Activated B cell treated with CpG ODN at 0.5 μM for 24 hours (primary cell): Measurements from ENCODE around the gene CD160. TPM values are rescaled to one million over a fixed set of nuclear protein-coding genes. Genes with fewer than 3 reads are reported as not detected.

Experiments
- ATAC-seq: fragments of 200-7000 bp; cut with Tn5 transposase; one replicate; pipeline ENCODE4 v1.10.0; 2021; ENCODE audit warnings: low read depth, mild to moderate bottlenecking, moderate library complexity
- CTCF ChIA-PET: fragments of 350-600 bp; sonication (Branson Sonifier 250); formaldehyde crosslinking; loops from one replicate; lab custom pipeline; 2021; ENCODE audit warnings: antibody characterized with exemption; lab: Charles Lee
- POLR2A ChIA-PET: fragments of 350-600 bp; sonication (Branson Sonifier 250); formaldehyde crosslinking; loops from one replicate; lab custom pipeline; 2021; ENCODE audit warnings: antibody characterized with exemption; lab: Charles Lee
- DNase-seq: peaks from one replicate; pipeline ENCODE4 v3.0.0; 2022
- H3K27ac Mint-ChIP-seq: one replicate; pipeline ENCODE4 v1.8.0; 2020; ENCODE audit warnings: mixed read lengths
- H3K27me3 Mint-ChIP-seq: one replicate; pipeline ENCODE4 v1.8.0; 2021; ENCODE audit warnings: mixed read lengths
- H3K36me3 Mint-ChIP-seq: one replicate; pipeline ENCODE4 v1.8.0; 2021; ENCODE audit warnings: low read depth, mixed read lengths
- H3K4me1 Mint-ChIP-seq: one replicate; pipeline ENCODE4 v1.8.0; 2021; ENCODE audit warnings: mixed read lengths
- H3K4me3 Mint-ChIP-seq: one replicate; pipeline ENCODE4 v1.8.0; 2020; ENCODE audit warnings: mild to moderate bottlenecking, mixed read lengths
- H3K9me3 Mint-ChIP-seq: one replicate; pipeline ENCODE4 v1.8.0; 2020; ENCODE audit warnings: mixed read lengths
- intact Hi-C: fragments of 100-400 bp; cut with micrococcal nuclease; formaldehyde crosslinking; loops from one replicate; pipeline ENCODE4 v1.15.1; 2024
- total RNA-seq: library from RNA; stranded (reverse); gene quantifications from 2 replicates; pipeline ENCODE4 v1.2.3, GENCODE V29; 2022
- TF ChIP-seq, protein P1 (sequence below): fragments of 200-600 bp; IDR thresholded peaks from one replicate; pipeline ENCODE4 v1.8.0; 2022; ENCODE audit warnings: antibody characterized with exemption, mild to moderate bottlenecking

Gene CD160
- total RNA-seq, 1 donor from 2014 or later: not detected

DNA sequence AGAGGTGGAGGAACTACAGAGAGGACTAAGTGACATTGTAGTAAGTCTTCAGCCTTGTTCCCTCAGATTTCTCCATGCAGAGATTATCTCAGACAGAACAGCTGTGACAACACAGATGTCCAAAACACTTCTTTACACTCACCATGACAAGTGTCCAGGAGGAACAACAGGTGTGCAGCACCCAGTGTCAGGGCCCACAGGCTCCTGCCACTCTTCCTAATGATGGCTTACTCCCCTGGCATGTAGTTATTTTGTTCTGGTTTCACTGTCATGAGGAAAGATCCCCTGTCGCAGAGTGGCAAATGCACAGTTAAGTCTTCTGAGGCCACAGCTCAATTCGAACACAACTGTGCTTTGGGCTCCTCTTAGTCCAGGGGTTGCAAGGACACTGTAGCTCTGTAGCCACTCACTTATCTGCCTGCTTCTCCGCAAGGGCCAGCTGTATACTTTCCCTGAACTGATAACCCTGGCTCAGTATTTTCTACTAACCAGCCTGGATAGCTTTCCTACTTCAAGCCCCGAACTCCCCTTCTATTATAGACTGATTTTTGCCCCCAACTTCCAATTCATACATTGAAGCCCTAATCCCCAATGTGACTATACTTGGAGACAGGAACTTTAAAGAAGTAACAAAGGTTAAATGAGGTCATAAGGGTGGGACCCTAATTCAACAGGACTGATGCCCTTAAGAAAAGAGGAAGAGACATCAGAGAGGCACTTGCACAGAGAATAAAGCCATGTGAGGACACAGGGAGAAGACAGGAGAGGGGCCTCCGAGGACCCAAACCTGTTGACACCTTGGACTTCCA is 23.3 kb upstream of the CD160 start:
- intact Hi-C loops: no loop called here
- Mint-ChIP-seq H3K27me3 (no peaks in the 10 kb centered on the region), H3K4me3 (no peak overlapping the region), H3K9me3 (no peaks in the 10 kb centered on the region), H3K4me1 (no peaks in the 10 kb centered on the region), H3K27ac (no peak overlapping the region), H3K36me3 (no peaks in the 10 kb centered on the region)
- TF ChIP-seq, protein P1, sequence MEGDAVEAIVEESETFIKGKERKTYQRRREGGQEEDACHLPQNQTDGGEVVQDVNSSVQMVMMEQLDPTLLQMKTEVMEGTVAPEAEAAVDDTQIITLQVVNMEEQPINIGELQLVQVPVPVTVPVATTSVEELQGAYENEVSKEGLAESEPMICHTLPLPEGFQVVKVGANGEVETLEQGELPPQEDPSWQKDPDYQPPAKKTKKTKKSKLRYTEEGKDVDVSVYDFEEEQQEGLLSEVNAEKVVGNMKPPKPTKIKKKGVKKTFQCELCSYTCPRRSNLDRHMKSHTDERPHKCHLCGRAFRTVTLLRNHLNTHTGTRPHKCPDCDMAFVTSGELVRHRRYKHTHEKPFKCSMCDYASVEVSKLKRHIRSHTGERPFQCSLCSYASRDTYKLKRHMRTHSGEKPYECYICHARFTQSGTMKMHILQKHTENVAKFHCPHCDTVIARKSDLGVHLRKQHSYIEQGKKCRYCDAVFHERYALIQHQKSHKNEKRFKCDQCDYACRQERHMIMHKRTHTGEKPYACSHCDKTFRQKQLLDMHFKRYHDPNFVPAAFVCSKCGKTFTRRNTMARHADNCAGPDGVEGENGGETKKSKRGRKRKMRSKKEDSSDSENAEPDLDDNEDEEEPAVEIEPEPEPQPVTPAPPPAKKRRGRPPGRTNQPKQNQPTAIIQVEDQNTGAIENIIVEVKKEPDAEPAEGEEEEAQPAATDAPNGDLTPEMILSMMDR: no peak
- ChIA-PET CTCF (no interaction called here), POLR2A (no interaction called here)
- no peak for DNase-seq
- ATAC-seq: no peak

DNA sequence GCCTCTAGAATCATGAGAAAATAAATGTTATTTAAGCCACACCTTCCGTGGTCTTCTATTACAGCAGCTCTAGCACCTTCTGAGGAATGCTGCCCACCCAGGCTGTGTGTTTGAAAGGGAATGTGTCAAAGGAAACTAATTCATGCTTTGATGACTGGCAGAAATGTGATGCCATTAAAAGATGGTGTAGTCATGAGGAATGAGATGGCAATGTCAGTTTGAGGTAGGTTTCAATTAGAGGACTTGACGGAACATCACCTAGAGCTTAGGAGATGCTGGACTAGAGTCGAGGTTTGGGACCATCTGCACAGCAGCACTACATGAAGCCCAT is 22.7 kb upstream of the CD160 start:
- Mint-ChIP-seq H3K4me1 (no peaks in the 10 kb centered on the region), H3K9me3 (no peaks in the 10 kb centered on the region), H3K27ac (no peak overlapping the region), H3K27me3 (no peaks in the 10 kb centered on the region), H3K4me3 (no peak overlapping the region), H3K36me3 (no peaks in the 10 kb centered on the region)
- ATAC-seq (no peak), DNase-seq (no peak)
- intact Hi-C loops: no loop called here
- TF ChIP-seq, protein P1: no peak
- POLR2A ChIA-PET: no interaction called here
- CTCF ChIA-PET: no interaction called here

DNA sequence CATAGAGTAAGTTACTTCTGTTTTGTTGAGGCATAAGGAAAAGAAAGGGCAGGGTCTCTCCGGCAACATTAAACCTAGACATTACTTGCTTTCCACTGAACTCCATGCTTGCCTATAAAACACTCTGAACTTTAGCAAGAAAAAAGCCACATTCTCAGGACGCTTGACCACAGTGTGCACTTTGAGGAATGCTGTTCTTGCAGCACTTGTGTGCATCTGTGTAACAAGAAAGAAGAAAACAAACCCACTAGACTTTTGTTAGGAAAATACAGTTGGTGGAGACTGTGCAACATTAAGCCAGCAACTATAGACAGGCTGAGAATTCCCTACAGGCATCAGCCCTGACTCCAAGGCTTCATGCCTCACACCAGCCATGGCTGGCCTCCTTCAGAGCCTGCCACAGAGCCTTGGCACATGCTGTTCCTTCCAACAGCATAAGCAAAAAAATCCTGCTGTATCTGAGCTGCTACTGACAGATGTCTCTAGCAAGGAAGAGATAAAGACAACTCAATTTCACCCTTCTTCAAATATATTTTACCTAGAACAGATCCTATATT is 17.9 kb upstream of the CD160 start:
- H3K36me3 Mint-ChIP-seq: no peaks in the 10 kb centered on the region
- H3K4me3 Mint-ChIP-seq: no peak overlapping the region
- POLR2A ChIA-PET: no interaction called here

DNA sequence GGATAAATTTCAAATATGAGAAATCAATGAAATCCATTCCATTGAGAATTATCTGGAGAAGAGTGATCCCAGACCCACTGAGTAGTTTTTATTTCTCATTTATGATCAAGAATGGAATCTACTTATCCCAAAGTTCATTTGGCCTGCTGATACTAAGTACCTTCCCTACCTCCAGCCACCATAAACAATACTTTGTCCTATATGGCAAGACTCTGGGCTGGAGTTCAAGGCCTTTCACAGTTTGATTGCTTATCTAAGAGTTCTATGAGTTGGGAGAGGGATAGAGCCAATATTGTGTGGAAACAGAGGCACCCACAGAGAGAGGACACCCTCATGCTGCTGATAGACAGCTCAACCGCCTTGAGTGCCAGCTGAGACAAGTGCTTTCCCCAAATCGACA is 17.2 kb upstream of the CD160 start:
- TF ChIP-seq, protein P1: no peak
- intact Hi-C loops: no loop called here
- DNase-seq: no peak
- H3K36me3 Mint-ChIP-seq: no peaks in the 10 kb centered on the region
- H3K4me1 Mint-ChIP-seq: no peaks in the 10 kb centered on the region
- H3K27ac Mint-ChIP-seq: no peak overlapping the region
- no peaks in the 10 kb centered on the region for H3K27me3 Mint-ChIP-seq
- no peaks in the 10 kb centered on the region for H3K9me3 Mint-ChIP-seq
- POLR2A ChIA-PET: no interaction called here
- no peak for ATAC-seq
- no peak overlapping the region for H3K4me3 Mint-ChIP-seq
- CTCF ChIA-PET: interaction anchor here (1.4 kb wide), 1 partner anchor 19 kb away, joined by 4 read pairs; no protein-coding TSS in a partner anchor

More for the DNA sequence above, 17.9 kb upstream of the CD160 start:
- Mint-ChIP-seq H3K4me1 (no peaks in the 10 kb centered on the region), H3K9me3 (no peaks in the 10 kb centered on the region), H3K27me3 (no peaks in the 10 kb centered on the region), H3K27ac (no peak overlapping the region)
- TF ChIP-seq, protein P1: no peak
- CTCF ChIA-PET: no interaction called here
- ATAC-seq (no peak), DNase-seq (no peak)
- intact Hi-C loops: no loop called here

DNA sequence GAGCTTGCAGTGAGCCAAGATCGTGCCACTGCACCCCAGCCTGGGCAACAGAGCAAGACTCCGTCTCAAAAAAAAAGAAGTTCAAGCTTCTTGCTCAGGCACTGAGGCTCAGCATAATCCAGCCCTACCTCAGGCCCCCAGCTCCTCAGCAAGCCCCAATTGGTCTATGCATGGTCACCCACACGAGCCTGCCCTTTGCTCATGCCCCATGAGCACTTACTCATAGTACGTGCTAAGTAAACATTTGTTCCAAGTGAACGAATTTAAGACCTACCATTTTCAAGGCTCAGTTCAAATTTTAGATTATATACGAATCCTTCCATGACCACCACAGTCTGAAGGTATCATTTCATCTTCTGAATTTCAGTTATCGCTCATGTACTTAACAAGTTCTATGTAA is 16.5 kb upstream of the CD160 start:
- ATAC-seq (no peak), DNase-seq (no peak)
- H3K27me3 Mint-ChIP-seq: no peaks in the 10 kb centered on the region
- POLR2A ChIA-PET: no interaction called here
- CTCF ChIA-PET: interaction anchor here (1.4 kb wide), 1 partner anchor 18 kb away, joined by 4 read pairs; no protein-coding TSS in a partner anchor
- intact Hi-C loops: no loop called here
- H3K36me3 Mint-ChIP-seq: no peaks in the 10 kb centered on the region
- TF ChIP-seq, protein P1: no peak
- H3K9me3 Mint-ChIP-seq: no peaks in the 10 kb centered on the region
- H3K27ac Mint-ChIP-seq: no peak overlapping the region
- H3K4me1 Mint-ChIP-seq: no peaks in the 10 kb centered on the region
- no peak overlapping the region for H3K4me3 Mint-ChIP-seq
